HTERT RPE-1 (cell line): Measurements from ENCODE around the gene TOMM40L.
"Not testable (repeated sequence)": the region's sequence is repeated elsewhere in the genome, so short reads cannot be mapped to it uniquely, and the experiment has no call there.

ENCODE experiments used
- in situ Hi-C: fragments of 300-500 bp; cut with MboI; formaldehyde crosslinking; loops from 4 replicates; pipeline ENCODE4 v1.14.3; 2020; ENCODE audit warnings: low sequenced_read_pairs

TOMM40L gene

GRCh38 chr1:161250100-161250499 lies 24.2 kb downstream of the TOMM40L start:
- in situ Hi-C loops = not testable (repeated sequence)

DNA sequence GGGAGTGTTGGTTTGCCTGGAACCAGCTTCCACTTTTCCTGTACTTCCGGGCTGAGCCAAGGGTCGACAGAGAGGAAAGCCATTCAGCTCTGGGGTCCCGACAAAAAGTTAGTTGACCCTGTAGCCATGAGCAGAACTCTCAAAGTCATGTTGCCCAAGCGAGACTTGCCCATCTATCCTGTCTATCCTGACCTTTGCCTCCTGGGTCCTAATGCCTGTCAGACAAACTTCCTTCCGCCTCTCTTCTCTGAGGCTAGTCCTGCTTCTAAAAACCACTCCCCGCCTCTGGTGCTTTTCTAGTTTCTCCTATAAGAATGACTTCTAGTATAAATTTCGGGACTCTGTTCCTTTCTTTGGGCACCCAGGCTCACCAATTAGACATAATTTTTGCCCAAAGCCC lies 25.0 kb downstream of the TOMM40L start:
- in situ Hi-C loops = no loop called here

- in situ Hi-C loops = no loop called here
Observed at GRCh38 chr1:161251579-161251978, 25.7 kb downstream of the TOMM40L start.

- in situ Hi-C loops = not testable (repeated sequence)
Observed at GRCh38 chr1:161255302-161255701, 29.4 kb downstream of the TOMM40L start.

GRCh38 chr1:161255955-161256520 lies 30.2 kb downstream of the TOMM40L start:
- in situ Hi-C loops = not testable (repeated sequence)

GRCh38 chr1:161257109-161257508 lies 31.2 kb downstream of the TOMM40L start:
- in situ Hi-C loops = not testable (repeated sequence)

DNA sequence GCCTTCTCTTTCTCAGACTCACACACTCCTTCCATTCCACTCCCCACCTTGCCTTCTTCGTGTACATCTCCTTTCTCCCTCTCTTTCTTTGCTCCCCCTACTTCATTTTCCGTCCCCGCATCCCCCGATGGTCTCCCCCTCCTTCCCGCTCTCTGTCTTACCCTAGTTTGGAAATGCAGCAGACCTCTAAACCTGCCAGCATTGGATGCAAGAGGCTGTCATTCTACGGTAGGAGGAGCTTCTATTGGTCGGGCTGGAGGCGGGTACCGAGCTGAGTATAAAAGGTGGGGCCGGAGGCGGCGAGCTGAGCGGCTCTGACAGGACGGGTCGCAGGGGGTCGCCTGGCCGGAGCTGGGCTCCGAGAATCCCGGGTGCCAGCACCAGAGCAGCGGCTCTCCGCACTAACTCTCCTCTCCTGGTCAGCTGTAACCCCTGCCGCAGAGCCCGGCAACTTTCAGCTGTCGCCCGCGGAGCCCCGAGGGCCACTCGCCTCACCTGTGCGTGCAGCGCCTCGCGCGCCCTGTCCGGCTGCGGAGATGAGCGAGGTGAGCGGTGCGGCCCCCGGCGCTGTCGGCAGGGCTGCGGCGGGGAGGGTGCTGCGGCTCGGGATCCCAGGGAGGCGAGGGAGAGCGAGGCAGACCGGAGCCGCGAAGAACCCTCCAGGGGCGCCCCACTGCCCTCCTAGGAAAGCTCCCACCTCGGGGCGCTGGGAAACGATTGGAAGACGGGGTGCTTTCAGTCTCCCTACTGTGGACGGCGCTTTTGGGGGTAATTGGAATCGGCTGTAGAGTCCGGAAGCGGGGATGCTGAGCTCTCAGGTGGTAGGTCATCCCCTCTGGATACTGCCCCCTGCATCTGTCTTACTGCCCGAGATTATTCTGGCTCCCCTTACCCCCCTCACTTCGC lies 32.8 kb downstream of the TOMM40L start, which contains the start of gene PCP4L1:
Gene PCP4L1, plus strand, starts transcription at position 307 of the 906 bp plus-strand sequence. Its CDS starts 230 bp downstream, at position 537.
- in situ Hi-C loops = no loop called here

DNA sequence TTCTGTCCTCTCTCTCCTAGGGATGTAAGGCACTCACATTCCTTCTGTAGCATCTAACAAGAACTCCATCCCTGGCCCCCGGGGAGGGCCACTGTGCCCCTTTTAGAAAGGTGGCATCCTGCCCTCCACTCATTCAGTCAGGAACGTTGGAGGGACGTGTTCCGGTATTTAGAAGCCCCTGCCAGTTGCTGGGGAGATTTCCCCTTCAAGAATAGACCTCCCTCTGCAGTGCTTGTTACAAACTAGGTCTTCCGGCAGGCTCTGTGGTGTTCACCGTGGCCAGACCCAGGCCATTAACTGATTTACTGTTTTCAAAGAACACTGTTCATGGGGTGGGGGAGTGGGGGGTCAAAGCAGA lies 33.5 kb downstream of the TOMM40L start:
- in situ Hi-C loops = no loop called here

DNA sequence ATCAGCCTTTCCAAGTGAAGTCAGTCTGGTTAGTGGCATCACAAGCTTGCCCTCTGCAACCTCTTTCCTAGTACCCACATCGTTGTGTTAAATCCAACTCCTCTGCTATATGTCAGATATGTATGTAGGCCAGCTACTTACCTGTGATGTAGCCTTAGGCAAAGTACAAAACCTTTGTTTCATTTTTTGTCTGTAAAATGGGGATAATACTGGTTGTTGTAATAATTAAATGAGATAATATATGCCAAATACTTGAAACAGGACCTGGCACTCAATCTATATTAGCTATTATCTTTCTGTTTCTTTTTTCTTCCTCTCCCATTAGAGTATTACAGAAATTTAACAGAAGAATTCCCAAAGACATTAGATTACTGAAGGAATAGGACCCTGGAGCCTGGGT lies 33.9 kb downstream of the TOMM40L start:
- in situ Hi-C loops = no loop called here

DNA sequence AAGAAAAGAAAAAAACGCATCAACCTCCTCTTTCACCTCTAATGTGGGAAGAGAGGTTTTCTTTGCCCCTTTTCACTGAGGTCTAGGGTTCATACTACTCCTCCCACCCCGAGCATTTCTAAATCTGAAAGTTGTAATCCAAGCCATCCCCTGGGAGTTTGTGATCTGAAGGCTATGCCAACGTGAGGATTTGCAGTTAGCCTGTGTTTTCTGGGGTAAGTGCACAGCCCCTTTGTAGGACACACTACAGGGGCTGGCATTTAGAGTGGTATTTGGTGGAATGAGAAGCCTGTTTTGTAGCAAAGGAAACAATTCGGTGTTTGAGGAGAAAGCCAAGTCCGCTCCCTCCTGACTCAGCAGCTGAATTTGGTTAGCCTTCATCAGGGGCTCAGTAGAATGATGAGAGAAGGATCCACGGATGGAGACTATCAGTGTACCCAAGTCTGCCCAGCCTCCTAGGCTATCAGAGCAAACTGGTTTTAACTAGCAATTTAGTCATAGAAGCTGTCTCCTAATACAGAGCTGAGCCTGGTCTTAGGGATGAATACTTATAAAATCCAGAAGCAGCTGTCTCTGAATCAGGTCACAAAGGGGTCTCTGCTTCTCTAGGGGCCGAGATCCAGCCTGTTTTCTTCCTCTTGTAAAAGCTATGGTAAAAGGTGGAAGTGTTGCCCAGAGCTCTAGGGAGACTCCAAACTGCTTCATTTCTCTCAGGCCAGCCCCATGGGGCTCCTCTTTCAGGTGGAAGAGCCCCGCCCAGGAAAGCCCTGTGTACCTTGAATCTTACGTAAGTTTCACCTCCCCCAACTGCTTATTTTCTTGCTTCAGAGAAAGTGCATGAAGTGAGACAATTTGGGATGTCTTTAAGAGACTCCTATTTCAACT lies 34.8 kb downstream of the TOMM40L start:
- in situ Hi-C loops = no loop called here

- in situ Hi-C loops = no loop called here
Observed at GRCh38 chr1:161261261-161262235, 35.7 kb downstream of the TOMM40L start.

GRCh38 chr1:161265305-161265704 lies 39.4 kb downstream of the TOMM40L start:
- in situ Hi-C loops = no loop called here

DNA sequence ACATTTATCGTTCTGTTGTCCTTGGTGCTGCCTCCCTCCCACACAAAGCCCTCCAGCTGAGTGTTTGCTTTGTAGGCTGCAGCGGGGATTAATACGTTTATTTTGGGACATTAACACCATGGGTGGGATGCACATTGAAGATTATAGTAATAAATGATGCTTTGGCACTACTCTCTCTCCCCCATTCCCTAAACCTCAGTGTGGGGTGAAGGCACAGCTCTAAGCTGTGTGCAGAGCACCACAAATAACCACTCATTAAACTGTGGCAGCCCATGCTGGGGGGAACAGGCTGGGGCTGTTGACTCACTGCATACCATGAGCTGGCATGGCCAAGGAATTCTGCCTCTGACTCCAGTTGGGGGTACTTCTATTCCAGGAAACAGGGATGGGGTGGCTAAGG lies 40.3 kb downstream of the TOMM40L start:
- in situ Hi-C loops = no loop called here

- in situ Hi-C loops = no loop called here
Observed at GRCh38 chr1:161266836-161267235, 41.0 kb downstream of the TOMM40L start.

GRCh38 chr1:161267321-161267720 lies 41.5 kb downstream of the TOMM40L start:
- in situ Hi-C loops = no loop called here

- in situ Hi-C loops = no loop called here
Observed at GRCh38 chr1:161273402-161273801, 47.5 kb downstream of the TOMM40L start.

- in situ Hi-C loops = no loop called here
Observed at GRCh38 chr1:161274874-161275273, 49.0 kb downstream of the TOMM40L start.
